Measurements from ENCODE around the gene NDUFB8. TPM values are rescaled to one million over a fixed set of nuclear protein-coding genes. Genes with fewer than 3 reads are reported as not detected.

The NDUFB8 gene
- total RNA-seq, 4 donors from 2014 or later: 70.3 to 265 (median 137) TPM

- in situ Hi-C loops (cut with MboI; ENCODE audit: low pct_ligation_motif_present in 1 of 4, low pct_unique_long_range_greater_than_20kb in 1 of 4, low sequenced_read_pairs in 3 of 4): no loop called here
- WGBS, 2 donors (ENCODE audit: low coverage in 1 of 2): 93 to 96% methylated on average over 8 to 10 of the region's 10 CpGs
- no peaks in the 10 kb centered on the region for H3K9me3 ChIP-seq
- DNase-seq: no peak
- H3K4me3 ChIP-seq: no peak overlapping the region
- H3K27me3 ChIP-seq: peaks cover 19% of the 10 kb centered on the region
- H3K27ac ChIP-seq: no peak overlapping the region
- H3K4me1 ChIP-seq: peaks cover 9 to 19% (median 16%) of the 10 kb centered on the region in 4 donors
- H3K36me3 ChIP-seq: peaks cover 0 to 20% (median 5%) of the 10 kb centered on the region in 4 donors
- TF ChIP-seq EP300 (IDR thresholded peaks at IDR 0.05; ENCODE audit: low read depth) (no peak), POLR2AphosphoS5 (IDR thresholded peaks at IDR 0.05) (no peak), POLR2A (IDR thresholded peaks at IDR 0.05) (no peak), CTCF (IDR thresholded peaks at IDR 0.05) (no peak)
- intact Hi-C loops (cut with DNase I; ENCODE audit: low total_unique reads): no loop called here
These were observed 43.7 kb downstream of the NDUFB8 start for GRCh38 chr10:100485801-100486495.

- Histone ChIP-seq H3K4me1 (peaks cover 9 to 19% (median 16%) of the 10 kb centered on the region in 4 donors), H3K4me3 (no peak overlapping the region), H3K9me3 (no peaks in the 10 kb centered on the region), H3K36me3 (peaks cover 0 to 14% (median 5%) of the 10 kb centered on the region in 4 donors), H3K27me3 (peaks cover 25% of the 10 kb centered on the region), H3K27ac (no peak overlapping the region)
- 93% methylated on average over 8 of the region's 8 CpGs; no CpG with 5 or more reads in 1 of the 2 donors for WGBS, 2 donors (ENCODE audit: low coverage in 1 of 2)
- DNase-seq: no peak
- intact Hi-C loops (cut with DNase I; ENCODE audit: low total_unique reads): no loop called here
- in situ Hi-C loops (cut with MboI; ENCODE audit: low pct_ligation_motif_present in 1 of 4, low pct_unique_long_range_greater_than_20kb in 1 of 4, low sequenced_read_pairs in 3 of 4): no loop called here
- TF ChIP-seq CTCF (IDR thresholded peaks at IDR 0.05): no peak
- TF ChIP-seq EP300 (IDR thresholded peaks at IDR 0.05; ENCODE audit: low read depth): no peak
- TF ChIP-seq POLR2AphosphoS5 (IDR thresholded peaks at IDR 0.05): no peak
- no peak for TF ChIP-seq POLR2A (IDR thresholded peaks at IDR 0.05)
These were observed 44.3 kb downstream of the NDUFB8 start for GRCh38 chr10:100485366-100485765.

- DNase-seq: no peak
- Histone ChIP-seq H3K4me1 (peaks cover 9 to 20% (median 17%) of the 10 kb centered on the region in 4 donors), H3K36me3 (peaks cover 0 to 7% (median 2%) of the 10 kb centered on the region in 4 donors), H3K9me3 (no peaks in the 10 kb centered on the region), H3K4me3 (no peak overlapping the region), H3K27ac (no peak overlapping the region), H3K27me3 (peaks cover 37% of the 10 kb centered on the region)
- TF ChIP-seq EP300 (IDR thresholded peaks at IDR 0.05; ENCODE audit: low read depth) (no peak), POLR2AphosphoS5 (IDR thresholded peaks at IDR 0.05) (no peak), CTCF (IDR thresholded peaks at IDR 0.05) (no peak), POLR2A (IDR thresholded peaks at IDR 0.05) (no peak)
- intact Hi-C loops (cut with DNase I; ENCODE audit: low total_unique reads): no loop called here
- WGBS, 2 donors (ENCODE audit: low coverage in 1 of 2): 78 to 79% methylated on average over 3 to 5 of the region's 5 CpGs
- in situ Hi-C loops (cut with MboI; ENCODE audit: low pct_ligation_motif_present in 1 of 4, low pct_unique_long_range_greater_than_20kb in 1 of 4, low sequenced_read_pairs in 3 of 4): no loop called here
These were observed 45.6 kb downstream of the NDUFB8 start for GRCh38 chr10:100483876-100484666.

GRCh38 chr10:100482834-100483185 is 46.9 kb downstream of the NDUFB8 start:
- WGBS, 2 donors (ENCODE audit: low coverage in 1 of 2): 10 to 26% methylated on average over 3 to 5 of the region's 5 CpGs
- intact Hi-C loops (cut with DNase I; ENCODE audit: low total_unique reads): no loop called here
- Histone ChIP-seq H3K36me3 (peaks cover 0 to 5% (median 1%) of the 10 kb centered on the region in 4 donors), H3K27me3 (peaks cover 50% of the 10 kb centered on the region), H3K4me3 (peak overlapping the region in 3 of 4 donors; percentile 27 to 59 (median 40)), H3K9me3 (no peaks in the 10 kb centered on the region), H3K27ac (no peak overlapping the region), H3K4me1 (peaks cover 9 to 27% (median 17%) of the 10 kb centered on the region in 4 donors)
- in situ Hi-C loops (cut with MboI; ENCODE audit: low pct_ligation_motif_present in 1 of 4, low pct_unique_long_range_greater_than_20kb in 1 of 4, low sequenced_read_pairs in 3 of 4): no loop called here
- DNase-seq: no peak
- TF ChIP-seq POLR2A (IDR thresholded peaks at IDR 0.05) (no peak), POLR2AphosphoS5 (IDR thresholded peaks at IDR 0.05) (no peak), EP300 (IDR thresholded peaks at IDR 0.05; ENCODE audit: low read depth) (no peak), CTCF (IDR thresholded peaks at IDR 0.05) (no peak)

All from transverse colon (tissue), 4 donors.